ENCODE results near the gene BMPR1A.

- TF ChIP-seq CTCF (IDR thresholded peaks at IDR 0.05): no peak
- TF ChIP-seq KDM5A (IDR thresholded peaks at IDR 0.05): no peak
- TF ChIP-seq FOXS1 (CRISPR knock-in tag; IDR thresholded peaks at IDR 0.05): no peak
Measured at GRCh38 chr10:86937502-86938154, 181.2 kb downstream of the BMPR1A start.
